CD1c-positive myeloid dendritic cell (primary cell): ENCODE data around the gene SATB2.

Experiments used
- DNase-seq: peaks from one replicate; pipeline ENCODE4 v3.0.0-alpha.2; 2016; ENCODE audit errors: extremely low spot score

The SATB2 gene

GRCh38 chr2:199452260-199452990 lies 5.3 kb downstream of the SATB2 start:
- DNase-seq, result no peak

GRCh38 chr2:199449956-199450355 lies 7.8 kb downstream of the SATB2 start:
- DNase-seq, result no peak

GRCh38 chr2:199449455-199449854 lies 8.3 kb downstream of the SATB2 start:
- DNase-seq, result no peak

GRCh38 chr2:199446996-199447576 lies 10.7 kb downstream of the SATB2 start:
- DNase-seq, result no peak

DNA sequence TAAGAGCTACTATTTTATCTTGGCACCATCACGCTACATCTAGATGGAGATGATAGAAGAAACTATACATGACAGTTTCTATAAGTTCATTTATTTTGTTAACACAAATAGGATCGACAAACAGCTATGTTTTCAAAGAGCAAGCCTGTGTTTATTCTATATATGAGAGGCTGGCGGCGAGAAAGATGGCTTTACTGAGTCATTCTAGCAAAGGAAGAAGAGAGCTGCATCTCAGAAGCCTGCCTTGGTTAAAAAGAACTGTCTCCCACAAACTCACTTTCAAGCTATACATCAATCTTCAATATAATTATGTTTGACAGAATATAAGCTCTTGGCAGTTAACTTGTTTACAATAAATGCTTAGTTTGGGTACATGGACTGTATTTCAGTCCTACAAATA lies 13.0 kb downstream of the SATB2 start:
- no peak for DNase-seq

- DNase-seq, result no peak
Observed at GRCh38 chr2:199443589-199444130, 14.1 kb downstream of the SATB2 start.

- no peak for DNase-seq
Observed at GRCh38 chr2:199442173-199442572, 15.6 kb downstream of the SATB2 start.

DNA sequence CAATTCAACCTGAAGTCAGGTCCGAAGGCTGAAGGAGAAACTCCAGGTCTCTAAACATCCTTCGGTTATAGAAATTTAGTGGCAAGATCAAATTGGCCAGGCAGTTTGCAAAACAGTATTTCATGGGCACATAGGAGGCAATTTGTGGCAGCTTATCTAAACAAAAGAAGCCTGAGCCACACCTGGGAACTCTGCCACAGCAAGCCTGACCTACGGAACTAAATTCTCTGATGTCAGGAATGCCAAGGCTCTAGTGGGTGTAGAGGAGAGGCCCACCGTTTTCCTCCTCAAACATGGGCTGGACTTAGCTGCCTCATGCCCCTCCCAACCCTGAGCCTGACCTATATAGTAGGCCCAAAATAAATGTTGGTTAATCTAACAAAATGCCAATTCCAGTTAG lies 16.0 kb downstream of the SATB2 start:
- DNase-seq, result no peak

GRCh38 chr2:199440118-199440517 lies 17.6 kb downstream of the SATB2 start:
- no peak for DNase-seq

DNA sequence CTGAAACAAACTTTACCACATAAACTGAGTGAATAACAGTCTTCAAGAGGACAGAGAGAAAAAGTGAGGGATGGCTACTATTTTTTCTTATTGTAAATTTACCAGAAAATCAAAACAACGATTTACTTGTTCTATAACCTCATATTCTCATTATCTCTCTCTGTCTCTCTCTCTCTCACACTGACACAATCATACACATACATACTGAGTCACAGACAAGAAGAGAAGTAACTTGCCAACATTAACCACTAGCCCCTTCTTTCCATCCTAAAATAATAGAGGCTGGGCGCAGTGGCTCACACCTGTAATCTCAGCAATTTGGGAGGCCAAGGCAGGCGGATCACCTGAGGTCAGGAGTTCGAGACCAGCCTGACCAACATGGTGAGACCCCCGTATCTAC lies 18.2 kb downstream of the SATB2 start:
- DNase-seq, result no peak

GRCh38 chr2:199439066-199439465 lies 18.7 kb downstream of the SATB2 start:
- no peak for DNase-seq

GRCh38 chr2:199434555-199434954 lies 23.2 kb downstream of the SATB2 start:
- DNase-seq, result no peak

- no peak for DNase-seq
Observed at GRCh38 chr2:199433204-199433832, 24.4 kb downstream of the SATB2 start.

DNA sequence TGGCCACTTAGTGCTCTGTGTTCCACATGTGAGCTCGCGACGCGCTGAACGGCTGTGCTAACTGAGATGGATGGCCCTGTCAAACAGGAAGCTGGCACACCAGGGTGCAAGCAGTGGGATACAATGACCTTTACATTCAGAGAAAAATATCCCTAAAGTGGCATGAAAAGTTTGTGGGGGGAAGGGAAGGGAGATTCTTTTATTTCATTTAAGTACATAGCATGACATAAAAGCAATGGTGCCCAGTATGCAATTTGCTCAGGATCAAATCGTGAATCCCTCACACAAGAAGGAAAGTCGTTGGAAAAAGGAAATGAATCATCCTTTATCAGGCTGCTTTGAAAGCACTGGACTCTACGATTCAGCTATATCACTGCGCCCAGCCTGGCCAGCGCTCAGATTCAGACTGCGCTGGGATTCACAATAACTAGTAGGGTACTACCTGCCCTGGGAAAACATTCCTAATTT lies 26.0 kb downstream of the SATB2 start:
- DNase-seq, result no peak

DNA sequence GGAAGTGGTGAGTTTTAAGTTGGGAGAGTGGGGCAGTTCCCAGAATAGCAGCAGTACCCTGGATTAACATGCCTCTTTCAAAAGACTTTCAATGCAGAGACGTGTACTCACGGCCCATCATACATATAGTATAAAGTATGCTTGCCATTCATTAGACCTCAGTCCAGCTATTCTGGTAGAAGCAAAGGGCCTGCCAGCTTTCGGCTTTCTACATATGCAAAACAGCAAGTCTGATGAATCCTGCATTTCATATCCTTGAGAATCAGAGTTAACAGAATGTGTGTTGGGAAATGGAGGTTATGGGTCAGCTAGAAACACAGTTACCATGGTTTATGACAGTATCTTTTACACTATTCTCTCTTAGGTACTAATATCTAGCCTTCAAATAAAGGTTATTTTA lies 27.5 kb downstream of the SATB2 start:
- DNase-seq, result no peak

- no peak for DNase-seq
Observed at GRCh38 chr2:199428291-199428690, 29.4 kb downstream of the SATB2 start.

- DNase-seq, result no peak
Observed at GRCh38 chr2:199424160-199424559, 33.6 kb downstream of the SATB2 start.

- no peak for DNase-seq
Observed at GRCh38 chr2:199419428-199419827, 38.3 kb downstream of the SATB2 start.

DNA sequence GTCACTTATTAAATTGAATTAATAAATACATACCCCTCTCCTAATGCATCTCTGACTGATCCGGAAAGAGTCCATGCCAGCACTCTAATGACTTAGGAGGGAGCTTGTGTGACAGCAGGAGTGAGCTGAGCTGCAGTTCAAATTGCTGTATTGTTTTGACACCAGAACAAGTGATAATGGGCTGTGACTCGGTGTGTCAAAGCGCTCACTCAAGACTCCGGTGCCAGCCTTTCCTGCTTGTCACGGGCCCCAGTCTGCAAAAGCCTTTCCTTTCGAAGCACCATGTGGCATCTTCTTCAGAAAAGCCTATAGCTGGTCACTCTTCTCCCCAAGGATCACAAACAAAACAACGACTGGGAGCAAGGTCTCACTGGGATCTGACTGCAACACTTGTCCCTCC lies 43.3 kb downstream of the SATB2 start:
- DNase-seq, result no peak

- no peak for DNase-seq
Observed at GRCh38 chr2:199414001-199414400, 43.7 kb downstream of the SATB2 start.

DNA sequence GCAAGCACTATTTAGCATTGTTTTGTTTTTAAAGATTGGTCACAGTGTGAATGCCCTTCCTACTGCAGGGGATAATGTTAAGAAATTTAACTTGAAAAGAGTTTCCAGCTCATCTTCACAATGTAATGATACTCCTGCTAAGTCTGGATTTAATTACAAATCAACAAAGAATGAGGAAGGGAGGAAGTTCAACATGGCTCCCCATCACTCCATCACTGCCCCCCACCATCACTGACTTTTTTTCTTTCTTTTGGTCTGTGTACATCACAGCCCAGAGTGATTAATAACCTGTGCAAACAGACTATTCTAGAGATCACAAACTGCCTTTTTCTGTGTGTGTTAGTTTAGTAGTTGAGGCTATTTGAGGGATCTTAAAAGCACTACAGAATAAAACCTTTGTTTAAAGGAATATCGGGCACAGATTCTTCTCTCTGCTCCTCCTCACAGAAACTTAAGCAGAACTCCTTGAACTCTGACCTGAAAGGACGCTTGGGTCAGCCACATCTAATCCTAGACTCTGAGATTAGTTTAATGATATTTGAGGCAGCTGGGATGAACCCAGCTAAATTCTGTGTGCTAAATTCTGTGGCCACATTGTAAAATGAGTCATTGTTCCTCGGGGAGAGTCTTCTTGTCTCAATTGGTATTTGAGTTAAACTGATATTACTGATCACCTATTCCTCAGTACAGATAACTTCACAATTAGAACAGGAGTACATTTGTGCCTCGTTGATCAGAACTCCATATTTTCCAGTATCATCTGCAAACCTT lies 47.8 kb downstream of the SATB2 start:
- DNase-seq, result no peak

DNA sequence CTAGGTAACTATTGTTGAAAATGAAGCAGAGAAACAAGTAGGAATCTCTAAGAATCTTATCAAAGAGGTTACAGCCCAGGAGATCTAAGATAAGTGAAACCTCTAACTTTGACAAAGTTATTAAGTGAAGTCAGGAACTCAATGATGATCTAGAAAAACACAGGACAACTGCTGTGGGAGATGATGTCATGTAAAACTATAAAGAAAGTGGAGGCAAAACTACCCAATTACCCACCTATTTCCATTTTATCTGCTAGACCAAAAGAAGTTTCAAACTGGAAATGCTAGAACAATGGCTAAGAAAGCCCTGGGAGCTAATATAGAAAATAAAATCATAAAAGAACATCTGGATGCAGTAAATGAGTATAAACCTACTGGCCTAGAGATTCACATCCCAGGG lies 50.3 kb downstream of the SATB2 start:
- no peak for DNase-seq
